Measurements from ENCODE around the gene PPM1F. TPM values are rescaled to one million over a fixed set of nuclear protein-coding genes. Genes with fewer than 3 reads are reported as not detected.

The PPM1F gene
- total RNA-seq, 1 experiment from 2014 or later: 21.1 TPM

GRCh38 chr22:21970037-21970799 lies 17.6 kb upstream of the PPM1F start:
- 100% methylated on average over 2 of the region's 19 CpGs for WGBS (ENCODE audit: extremely low coverage, insufficient read length, low lambda C conversion rate)
- Histone ChIP-seq H3K9ac (ENCODE audit: extremely low read depth, insufficient read length, low read length) (no peak overlapping the region), H2BK15ac (ENCODE audit: low read depth, low read length) (no peak overlapping the region), H4K91ac (ENCODE audit: insufficient read length, low read depth, low read length) (no peak overlapping the region), H3K4me1 (ENCODE audit: insufficient read depth, low read length) (no peaks in the 10 kb centered on the region), H3K27me3 (ENCODE audit: insufficient read depth, low read length) (no peaks in the 10 kb centered on the region), H3K23me2 (ENCODE audit: insufficient read length, low read depth, low read length, poor library complexity, severe bottlenecking) (peaks cover 3% of the 10 kb centered on the region), H2BK20ac (ENCODE audit: low read depth, low read length, poor library complexity, severe bottlenecking) (no peak overlapping the region), H2BK5ac (ENCODE audit: insufficient read length, low read length) (no peak overlapping the region), H3T11ph (ENCODE audit: low read length) (no peak overlapping the region), H3K56ac (ENCODE audit: insufficient read length, low read depth, low read length) (no peak overlapping the region), H3K4ac (ENCODE audit: low read depth, low read length) (no peak overlapping the region), H3K23ac (ENCODE audit: insufficient read length, low read depth, low read length) (no peak overlapping the region), H2BK120ac (ENCODE audit: low read depth, low read length, poor library complexity, severe bottlenecking) (no peak overlapping the region), H3K4me2 (ENCODE audit: insufficient read depth, insufficient read length, low read length) (no peak overlapping the region), H2AK5ac (ENCODE audit: insufficient read length, low read length) (no peak overlapping the region), H4K20me1 (ENCODE audit: control insufficient read depth, insufficient read depth, insufficient read length) (no peaks in the 10 kb centered on the region), H2AFZ (ENCODE audit: low read length) (no peak overlapping the region), H3K27ac (ENCODE audit: insufficient read length, low read depth, low read length) (no peak overlapping the region), H3K9me3 (ENCODE audit: control insufficient read depth, low read depth, low read length) (no peaks in the 10 kb centered on the region), H3K18ac (ENCODE audit: insufficient read length, low read depth, low read length) (no peak overlapping the region), H3K14ac (ENCODE audit: insufficient read depth, low read length) (no peak overlapping the region), H4K8ac (replicated peaks; ENCODE audit: insufficient read length, low read depth, low read length) (no peak overlapping the region), H3K79me2 (ENCODE audit: insufficient read depth, low read length) (no peaks in the 10 kb centered on the region), H3K79me1 (ENCODE audit: insufficient read depth, low read depth, low read length, poor library complexity, severe bottlenecking) (no peaks in the 10 kb centered on the region), H4K5ac (ENCODE audit: insufficient read length, low read depth, low read length) (no peak overlapping the region), H2BK12ac (ENCODE audit: insufficient read length, low read depth, low read length) (no peak overlapping the region)
- Mint-ChIP-seq H3K9me3 (no peaks in the 10 kb centered on the region), H3K4me1 (no peaks in the 10 kb centered on the region), H3K27ac (peak overlapping the region in 1 of 3 experiments; percentile 22; a peak in 1 of 7 replicates), H3K36me3 (ENCODE audit: insufficient read depth in 1 of 3, low read depth in 3 of 3) (peaks cover 54 to 91% (median 79%) of the 10 kb centered on the region in 3 experiments; a peak in 6 of 7 replicates), H3K4me3 (no peak overlapping the region), H3K27me3 (ENCODE audit: low read depth) (no peaks in the 10 kb centered on the region; the same call in 1 of the 2 replicates)
- TF ChIP-seq, protein P1, sequence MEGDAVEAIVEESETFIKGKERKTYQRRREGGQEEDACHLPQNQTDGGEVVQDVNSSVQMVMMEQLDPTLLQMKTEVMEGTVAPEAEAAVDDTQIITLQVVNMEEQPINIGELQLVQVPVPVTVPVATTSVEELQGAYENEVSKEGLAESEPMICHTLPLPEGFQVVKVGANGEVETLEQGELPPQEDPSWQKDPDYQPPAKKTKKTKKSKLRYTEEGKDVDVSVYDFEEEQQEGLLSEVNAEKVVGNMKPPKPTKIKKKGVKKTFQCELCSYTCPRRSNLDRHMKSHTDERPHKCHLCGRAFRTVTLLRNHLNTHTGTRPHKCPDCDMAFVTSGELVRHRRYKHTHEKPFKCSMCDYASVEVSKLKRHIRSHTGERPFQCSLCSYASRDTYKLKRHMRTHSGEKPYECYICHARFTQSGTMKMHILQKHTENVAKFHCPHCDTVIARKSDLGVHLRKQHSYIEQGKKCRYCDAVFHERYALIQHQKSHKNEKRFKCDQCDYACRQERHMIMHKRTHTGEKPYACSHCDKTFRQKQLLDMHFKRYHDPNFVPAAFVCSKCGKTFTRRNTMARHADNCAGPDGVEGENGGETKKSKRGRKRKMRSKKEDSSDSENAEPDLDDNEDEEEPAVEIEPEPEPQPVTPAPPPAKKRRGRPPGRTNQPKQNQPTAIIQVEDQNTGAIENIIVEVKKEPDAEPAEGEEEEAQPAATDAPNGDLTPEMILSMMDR (conservative IDR thresholded peaks at IDR 0.05): no peak
- DNase-seq: no peak

Measured in H9 (cell line).